Stimulated activated CD4-positive, alpha-beta T cell treated with anti-CD3 and anti-CD28 coated beads, Interleukin-15, amount 100 ng/mL, for 24 hours (primary cell): ENCODE results near the gene MPHOSPH6.
"Not testable (repeated sequence)": the region's sequence is repeated elsewhere in the genome, so short reads cannot be mapped to it uniquely, and the experiment has no call there.

Experiments used
- DNase-seq: peaks from one replicate; pipeline ENCODE4 v3.0.0-alpha.2; 2020

MPHOSPH6 gene

GRCh38 chr16:82169861-82170845, at the start of gene MPHOSPH6:
MPHOSPH6 (minus strand) TSS chr16:82170224; CDS start chr16:82170175, 49 bp downstream.
- DNase-seq: peak; percentile 92

GRCh38 chr16:82219298-82219697, 49.3 kb upstream of the MPHOSPH6 start:
- DNase-seq: no peak

GRCh38 chr16:82209314-82209713, 39.3 kb upstream of the MPHOSPH6 start:
- DNase-seq: not testable (repeated sequence)

GRCh38 chr16:82203198-82203597, 33.2 kb upstream of the MPHOSPH6 start:
- no peak for DNase-seq

- no peak for DNase-seq
Observed at GRCh38 chr16:82201926-82202325, 31.9 kb upstream of the MPHOSPH6 start.

GRCh38 chr16:82201351-82201750, 31.3 kb upstream of the MPHOSPH6 start:
- no peak for DNase-seq

- DNase-seq: no peak
Observed at GRCh38 chr16:82199209-82199608, 29.2 kb upstream of the MPHOSPH6 start.

- no peak for DNase-seq
Observed at GRCh38 chr16:82197540-82198240, 27.7 kb upstream of the MPHOSPH6 start.

GRCh38 chr16:82195917-82196494, 26.0 kb upstream of the MPHOSPH6 start:
- DNase-seq: no peak

GRCh38 chr16:82194086-82194485, 24.1 kb upstream of the MPHOSPH6 start:
- DNase-seq: no peak

- peak; percentile 42 for DNase-seq
Observed at GRCh38 chr16:82192665-82193064, 22.6 kb upstream of the MPHOSPH6 start.

GRCh38 chr16:82190386-82190785, 20.4 kb upstream of the MPHOSPH6 start:
- no peak for DNase-seq

- DNase-seq: peak; percentile 19
Observed at GRCh38 chr16:82187829-82188228, 17.8 kb upstream of the MPHOSPH6 start.

GRCh38 chr16:82185012-82185411, 15.0 kb upstream of the MPHOSPH6 start:
- DNase-seq: no peak

GRCh38 chr16:82184213-82184612, 14.2 kb upstream of the MPHOSPH6 start:
- no peak for DNase-seq

- no peak for DNase-seq
Observed at GRCh38 chr16:82183004-82183397, 13.0 kb upstream of the MPHOSPH6 start.

GRCh38 chr16:82182266-82183003, 12.4 kb upstream of the MPHOSPH6 start:
- DNase-seq: no peak

- no peak for DNase-seq
Observed at GRCh38 chr16:82181461-82182185, 11.6 kb upstream of the MPHOSPH6 start.

- no peak for DNase-seq
Observed at GRCh38 chr16:82178352-82178751, 8.3 kb upstream of the MPHOSPH6 start.

GRCh38 chr16:82177555-82177954, 7.5 kb upstream of the MPHOSPH6 start:
- DNase-seq: no peak

GRCh38 chr16:82176204-82176603, 6.2 kb upstream of the MPHOSPH6 start:
- no peak for DNase-seq

- no peak for DNase-seq
Observed at GRCh38 chr16:82175627-82176026, 5.6 kb upstream of the MPHOSPH6 start.
